Liver (tissue), 3 donors: ENCODE results near the gene SERTAD2.

Experiments
- GABPA ChIP-seq, 2 donors: IDR thresholded peaks in 1 of 2; conservative IDR thresholded peaks in 1 of 2; 2 replicates each; pipeline ENCODE4 v1.6.1; 2016; ENCODE audit warnings: antibody characterized with exemption in 2 of 2, mild to moderate bottlenecking in 1 of 2, moderate library complexity in 1 of 2
- HNF4A ChIP-seq, 2 donors: conservative IDR thresholded peaks; 2 replicates each; pipeline ENCODE4 v1.6.1; 2016; ENCODE audit warnings: antibody characterized with exemption in 2 of 2, mild to moderate bottlenecking in 2 of 2
- JUND ChIP-seq, 2 donors: IDR thresholded peaks; 2 replicates each; pipeline ENCODE4 v1.6.1; 2016; ENCODE audit warnings: antibody characterized with exemption in 2 of 2
- TF ChIP-seq, protein P1 (sequence below): IDR thresholded peaks from 2 replicates; pipeline ENCODE4 v1.6.1; 2016; ENCODE audit warnings: antibody characterized with exemption
- TF ChIP-seq, protein P2 (sequence below): fragments of 150-350 bp; IDR thresholded peaks from 2 replicates; pipeline ENCODE4 v1.5.1; 2017; ENCODE audit warnings: improper control_type of control experiment, low read depth, low read length; ENCODE audit not compliant: missing input control
- TF ChIP-seq, protein P3 (sequence below): IDR thresholded peaks from 2 replicates; pipeline ENCODE4 v1.6.1; 2016; ENCODE audit warnings: antibody characterized with exemption, mild to moderate bottlenecking
- donor health status: healthy.
- donor health status: healthy.

DNA sequence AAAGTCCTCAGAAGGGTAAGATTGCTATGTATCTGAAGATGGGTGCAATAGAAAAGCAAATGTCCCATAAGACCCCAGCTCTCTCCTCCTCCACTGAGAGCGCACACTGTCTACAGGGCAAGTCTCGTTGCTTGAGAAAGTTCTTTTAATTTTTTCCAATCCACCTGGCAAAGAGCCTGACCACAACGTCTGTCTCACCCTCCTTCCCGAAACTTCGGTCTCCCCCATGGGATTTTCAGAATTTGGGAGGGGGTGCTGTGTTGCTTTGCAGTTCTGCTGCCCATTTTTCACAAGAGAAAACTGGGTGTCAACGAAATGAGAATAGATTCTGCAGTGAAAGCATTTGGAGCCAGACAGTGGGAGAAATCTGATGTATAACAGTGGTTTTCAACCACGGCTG, 40.4 kb downstream of the SERTAD2 start:
- TF ChIP-seq, protein P1, sequence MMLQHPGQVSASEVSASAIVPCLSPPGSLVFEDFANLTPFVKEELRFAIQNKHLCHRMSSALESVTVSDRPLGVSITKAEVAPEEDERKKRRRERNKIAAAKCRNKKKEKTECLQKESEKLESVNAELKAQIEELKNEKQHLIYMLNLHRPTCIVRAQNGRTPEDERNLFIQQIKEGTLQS: no peak
- TF ChIP-seq, protein P2, sequence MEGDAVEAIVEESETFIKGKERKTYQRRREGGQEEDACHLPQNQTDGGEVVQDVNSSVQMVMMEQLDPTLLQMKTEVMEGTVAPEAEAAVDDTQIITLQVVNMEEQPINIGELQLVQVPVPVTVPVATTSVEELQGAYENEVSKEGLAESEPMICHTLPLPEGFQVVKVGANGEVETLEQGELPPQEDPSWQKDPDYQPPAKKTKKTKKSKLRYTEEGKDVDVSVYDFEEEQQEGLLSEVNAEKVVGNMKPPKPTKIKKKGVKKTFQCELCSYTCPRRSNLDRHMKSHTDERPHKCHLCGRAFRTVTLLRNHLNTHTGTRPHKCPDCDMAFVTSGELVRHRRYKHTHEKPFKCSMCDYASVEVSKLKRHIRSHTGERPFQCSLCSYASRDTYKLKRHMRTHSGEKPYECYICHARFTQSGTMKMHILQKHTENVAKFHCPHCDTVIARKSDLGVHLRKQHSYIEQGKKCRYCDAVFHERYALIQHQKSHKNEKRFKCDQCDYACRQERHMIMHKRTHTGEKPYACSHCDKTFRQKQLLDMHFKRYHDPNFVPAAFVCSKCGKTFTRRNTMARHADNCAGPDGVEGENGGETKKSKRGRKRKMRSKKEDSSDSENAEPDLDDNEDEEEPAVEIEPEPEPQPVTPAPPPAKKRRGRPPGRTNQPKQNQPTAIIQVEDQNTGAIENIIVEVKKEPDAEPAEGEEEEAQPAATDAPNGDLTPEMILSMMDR: no peak
- TF ChIP-seq, protein P3, sequence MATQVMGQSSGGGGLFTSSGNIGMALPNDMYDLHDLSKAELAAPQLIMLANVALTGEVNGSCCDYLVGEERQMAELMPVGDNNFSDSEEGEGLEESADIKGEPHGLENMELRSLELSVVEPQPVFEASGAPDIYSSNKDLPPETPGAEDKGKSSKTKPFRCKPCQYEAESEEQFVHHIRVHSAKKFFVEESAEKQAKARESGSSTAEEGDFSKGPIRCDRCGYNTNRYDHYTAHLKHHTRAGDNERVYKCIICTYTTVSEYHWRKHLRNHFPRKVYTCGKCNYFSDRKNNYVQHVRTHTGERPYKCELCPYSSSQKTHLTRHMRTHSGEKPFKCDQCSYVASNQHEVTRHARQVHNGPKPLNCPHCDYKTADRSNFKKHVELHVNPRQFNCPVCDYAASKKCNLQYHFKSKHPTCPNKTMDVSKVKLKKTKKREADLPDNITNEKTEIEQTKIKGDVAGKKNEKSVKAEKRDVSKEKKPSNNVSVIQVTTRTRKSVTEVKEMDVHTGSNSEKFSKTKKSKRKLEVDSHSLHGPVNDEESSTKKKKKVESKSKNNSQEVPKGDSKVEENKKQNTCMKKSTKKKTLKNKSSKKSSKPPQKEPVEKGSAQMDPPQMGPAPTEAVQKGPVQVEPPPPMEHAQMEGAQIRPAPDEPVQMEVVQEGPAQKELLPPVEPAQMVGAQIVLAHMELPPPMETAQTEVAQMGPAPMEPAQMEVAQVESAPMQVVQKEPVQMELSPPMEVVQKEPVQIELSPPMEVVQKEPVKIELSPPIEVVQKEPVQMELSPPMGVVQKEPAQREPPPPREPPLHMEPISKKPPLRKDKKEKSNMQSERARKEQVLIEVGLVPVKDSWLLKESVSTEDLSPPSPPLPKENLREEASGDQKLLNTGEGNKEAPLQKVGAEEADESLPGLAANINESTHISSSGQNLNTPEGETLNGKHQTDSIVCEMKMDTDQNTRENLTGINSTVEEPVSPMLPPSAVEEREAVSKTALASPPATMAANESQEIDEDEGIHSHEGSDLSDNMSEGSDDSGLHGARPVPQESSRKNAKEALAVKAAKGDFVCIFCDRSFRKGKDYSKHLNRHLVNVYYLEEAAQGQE: no peak
- TF ChIP-seq GABPA (IDR thresholded peaks at IDR 0.05 in 1 of 2, conservative IDR thresholded peaks at IDR 0.05 in 1 of 2): no peak
- TF ChIP-seq HNF4A (conservative IDR thresholded peaks at IDR 0.05): no peak
- TF ChIP-seq JUND (IDR thresholded peaks at IDR 0.05): no peak
